ENCODE measurements around the gene GRWD1. TPM values are rescaled to one million over a fixed set of nuclear protein-coding genes. Genes with fewer than 3 reads are reported as not detected.

GRWD1 gene
- total RNA-seq, 2 donors from 2014 or later: 10.8 to 19.8 TPM

GRCh38 chr19:48418317-48419064 is 27.3 kb upstream of the GRWD1 start:
- TF ChIP-seq CTCF (IDR thresholded peaks at IDR 0.05): no peak
- Histone ChIP-seq H3K27ac (no peak overlapping the region), H3K4me3 (no peak overlapping the region), H3K36me3 (no peaks in the 10 kb centered on the region), H3K9me3 (no peaks in the 10 kb centered on the region), H3K27me3 (no peaks in the 10 kb centered on the region), H3K4me1 (peaks cover 0 to 23% of the 10 kb centered on the region in 2 donors)
- no peak for DNase-seq (ENCODE audit: low spot score)

- no peaks in the 10 kb centered on the region for H3K36me3 ChIP-seq
- no peaks in the 10 kb centered on the region for H3K27me3 ChIP-seq
- H3K9me3 ChIP-seq: no peaks in the 10 kb centered on the region
- no peak for TF ChIP-seq CTCF (IDR thresholded peaks at IDR 0.05)
- DNase-seq (ENCODE audit: low spot score): no peak
- H3K4me3 ChIP-seq: no peak overlapping the region
- H3K27ac ChIP-seq: no peak overlapping the region
- H3K4me1 ChIP-seq: peaks cover 0 to 20% of the 10 kb centered on the region in 2 donors
Observed at GRCh38 chr19:48419158-48419920, 26.4 kb upstream of the GRWD1 start.

GRCh38 chr19:48421548-48421947 is 24.2 kb upstream of the GRWD1 start:
- H3K4me1 ChIP-seq: peaks cover 0 to 5% of the 10 kb centered on the region in 2 donors
- TF ChIP-seq CTCF (IDR thresholded peaks at IDR 0.05): no peak
- no peaks in the 10 kb centered on the region for H3K27me3 ChIP-seq
- no peak overlapping the region for H3K27ac ChIP-seq
- no peaks in the 10 kb centered on the region for H3K9me3 ChIP-seq
- H3K36me3 ChIP-seq: no peaks in the 10 kb centered on the region
- H3K4me3 ChIP-seq: no peak overlapping the region
- DNase-seq (ENCODE audit: low spot score): no peak

GRCh38 chr19:48424694-48425219 is 21.0 kb upstream of the GRWD1 start:
- Histone ChIP-seq H3K4me1 (no peaks in the 10 kb centered on the region), H3K27me3 (no peaks in the 10 kb centered on the region), H3K27ac (no peak overlapping the region), H3K4me3 (no peak overlapping the region), H3K36me3 (no peaks in the 10 kb centered on the region), H3K9me3 (no peaks in the 10 kb centered on the region)
- no peak for TF ChIP-seq CTCF (IDR thresholded peaks at IDR 0.05)
- no peak for DNase-seq (ENCODE audit: low spot score)

- H3K4me1 ChIP-seq: no peaks in the 10 kb centered on the region
- TF ChIP-seq CTCF (IDR thresholded peaks at IDR 0.05): no peak
- no peaks in the 10 kb centered on the region for H3K36me3 ChIP-seq
- DNase-seq (ENCODE audit: low spot score): no peak
- H3K4me3 ChIP-seq: no peak overlapping the region
- H3K27ac ChIP-seq: no peak overlapping the region
- no peaks in the 10 kb centered on the region for H3K27me3 ChIP-seq
- no peaks in the 10 kb centered on the region for H3K9me3 ChIP-seq
Observed at GRCh38 chr19:48428670-48429069, 17.1 kb upstream of the GRWD1 start.

All from right atrium auricular region (tissue), 2 donors.